H1 (cell line): ENCODE results near the gene AVP. TPM values are rescaled to one million over a fixed set of nuclear protein-coding genes. Genes with fewer than 3 reads are reported as not detected.
A peak's percentile ranks its signal among the peaks of the same experiment; 100 is the strongest.

ENCODE experiments used
- CEBPB ChIP-seq: IDR thresholded peaks from 2 replicates; pipeline ENCODE4 v1.6.1; 2012; ENCODE audit warnings: low read depth, low read length
- CHD2 ChIP-seq: IDR thresholded peaks from 2 replicates; pipeline ENCODE4 v1.6.1; 2012; ENCODE audit warnings: low read length, improper control_type of control experiment
- CTBP2 ChIP-seq: IDR thresholded peaks from 2 replicates; pipeline ENCODE4 v1.7.0; 2011; ENCODE audit warnings: borderline replicate concordance, mild to moderate bottlenecking, moderate library complexity, mixed read lengths, low read length; ENCODE audit not compliant: insufficient read depth, insufficient read length
- GABPA ChIP-seq: IDR thresholded peaks from 2 replicates; pipeline ENCODE4 v1.6.1; 2011; ENCODE audit warnings: mild to moderate bottlenecking, low read length, moderate library complexity, borderline replicate concordance; ENCODE audit not compliant: insufficient read depth
- GTF2F1 ChIP-seq: IDR thresholded peaks from 2 replicates; pipeline ENCODE4 v1.6.1; 2012; ENCODE audit warnings: low read depth, low read length, improper control_type of control experiment, borderline replicate concordance
- HDAC2 ChIP-seq, 2 experiments: fragments of 300-600 bp in 1 of 2; sonication (generic) in 1 of 2; IDR thresholded peaks; 2 replicates each; pipeline ENCODE4 v1.6.1; 2011 to 2012; ENCODE audit warnings: low read depth in 2 of 2, low read length in 2 of 2, mild to moderate bottlenecking in 2 of 2, moderate library complexity in 2 of 2, borderline replicate concordance in 1 of 2, inconsistent platforms in 1 of 2
- MAFK ChIP-seq: IDR thresholded peaks from 2 replicates; pipeline ENCODE4 v1.6.1; 2012; ENCODE audit warnings: low read depth, mild to moderate bottlenecking, improper control_type of control experiment, low read length
- NANOG ChIP-seq: IDR thresholded peaks from 2 replicates; pipeline ENCODE4 v1.6.1; 2011; ENCODE audit warnings: low read length, low read depth, mild to moderate bottlenecking, inconsistent platforms; ENCODE audit not compliant: insufficient read depth, poor library complexity, severe bottlenecking
- PHF8 ChIP-seq: fragments of 200-600 bp; sonication (generic); conservative IDR thresholded peaks from 2 replicates; pipeline ENCODE4 v1.7.1; 2012; ENCODE audit warnings: low read depth, mild to moderate bottlenecking, inconsistent platforms, low read length, moderate library complexity
- RAD21 ChIP-seq, 2 experiments: IDR thresholded peaks in 1 of 2; conservative IDR thresholded peaks in 1 of 2; 2 replicates each; pipeline ENCODE4 v1.6.1; 2011; ENCODE audit warnings: low read depth in 2 of 2, low read length in 2 of 2, improper control_type of control experiment in 1 of 2, inconsistent platforms in 1 of 2, mild to moderate bottlenecking in 1 of 2, moderate library complexity in 1 of 2
- RXRA ChIP-seq: IDR thresholded peaks from 2 replicates; pipeline ENCODE4 v1.6.1; 2011; ENCODE audit warnings: low read depth, mild to moderate bottlenecking, low read length, moderate library complexity; ENCODE audit not compliant: insufficient read depth
- SAP30 ChIP-seq: fragments of 300-600 bp; sonication (generic); IDR thresholded peaks from 2 replicates; pipeline ENCODE4 v1.7.1; 2012; ENCODE audit warnings: low read length, moderate library complexity, mild to moderate bottlenecking, inconsistent platforms; ENCODE audit not compliant: insufficient read depth, insufficient replicate concordance
- TAF7 ChIP-seq: optimal IDR thresholded peaks from 2 replicates; pipeline ENCODE3; 2011; ENCODE audit warnings: low read depth, mild to moderate bottlenecking, inconsistent platforms, low read length, moderate library complexity, borderline replicate concordance
- TCF12 ChIP-seq: IDR thresholded peaks from 2 replicates; pipeline ENCODE4 v1.6.1; 2011; ENCODE audit warnings: low read depth, mild to moderate bottlenecking, low read length
- polyA plus RNA-seq, 7 experiments: library from polyadenylated mRNA; depleted of rRNA in 3 of 7; stranded (reverse) in 5 of 7; unstranded in 2 of 7; fragments of >200 nt in 5 of 7; fragments of 200-250 nt in 2 of 7; gene quantifications; 1 replicate in 5 of 7; 2 replicates in 1 of 7; 4 replicates in 1 of 7; pipeline versions ENCODE4 v1.2.1 to v1.2.3, GENCODE V29; 2011 to 2013; ENCODE audit warnings: missing spikeins in 2 of 7, mixed read lengths in 2 of 7
- total RNA-seq: library from RNA; stranded (reverse); fragmentation: NEBNext Ultra II Directional; extraction: Animal tissue kit (Norgen Biotek cat#: 25700); gene quantifications from 2 replicates; pipeline ENCODE4 v1.2.1, GENCODE V29; 2021
- TF ChIP-seq, protein P1 (sequence below), 3 experiments: IDR thresholded peaks; 1 replicate in 2 of 3; 2 replicates in 1 of 3; pipeline versions ENCODE4 v1.5.1 to v1.6.1; 2011; ENCODE audit warnings: low read length in 3 of 3, mild to moderate bottlenecking in 3 of 3, inconsistent platforms in 2 of 3, low read depth in 1 of 3, moderate library complexity in 1 of 3; ENCODE audit not compliant: insufficient read depth in 1 of 3; ENCODE audit errors: control extremely low read depth in 1 of 3

AVP gene
- total and polyA plus RNA-seq, 2 of the 8 experiments (the other 6 are each of a cell fraction or from before 2014, with no cell fraction given), result 0.18 TPM; not detected in 1

DNA sequence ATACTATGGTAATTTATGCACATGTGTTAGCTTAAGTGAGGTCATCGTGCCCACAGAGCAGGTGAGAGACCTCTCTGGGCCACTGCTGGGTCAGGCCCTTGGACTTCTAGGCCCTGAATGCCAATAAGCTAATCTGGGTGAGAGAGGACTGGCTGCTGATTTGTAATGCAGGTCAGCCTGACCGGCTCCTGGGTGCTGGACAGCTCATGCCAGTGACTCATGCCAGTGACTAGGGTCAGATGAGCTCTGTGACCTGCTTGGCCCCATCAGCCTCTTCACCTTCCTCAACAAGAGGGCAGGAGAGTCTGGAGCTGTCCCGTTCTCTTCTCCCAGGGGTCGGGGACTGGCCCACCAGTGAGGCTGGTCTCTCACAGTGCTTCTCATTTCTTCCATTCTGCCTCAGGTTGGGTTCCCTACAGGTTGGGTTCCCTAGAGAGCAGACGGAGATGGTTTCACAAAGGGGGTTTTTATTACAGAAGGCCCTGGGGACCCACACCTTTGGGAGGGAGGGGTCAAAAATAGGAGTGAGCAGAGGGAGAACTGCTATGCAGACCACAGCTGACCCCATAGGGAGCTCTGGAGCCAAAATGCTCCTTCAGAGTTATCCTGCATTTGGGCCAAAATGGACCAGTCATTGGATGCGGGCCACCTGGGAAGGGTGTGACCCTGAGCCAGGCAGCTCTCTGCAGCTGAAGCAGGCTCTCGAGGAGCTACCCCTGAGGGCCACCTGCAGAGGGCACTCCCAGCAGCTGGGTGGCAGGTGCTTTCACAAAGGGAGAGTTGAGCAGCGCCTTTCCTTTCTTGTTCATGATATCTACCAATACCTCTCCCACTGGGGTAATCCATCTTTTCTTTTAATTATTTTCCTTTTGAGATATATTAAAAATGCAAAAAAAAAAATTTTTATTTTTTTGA, 15.3 kb downstream of the AVP start (continued):
- TF ChIP-seq GTF2F1 (no peak), HDAC2 (IDR thresholded peaks at IDR 0.05; ENCODE audit: borderline replicate concordance in 1 of 2, low read depth in 2 of 2, low read length in 2 of 2) (no peak), NANOG (no peak), CTBP2 (no peak), TAF7 (no peak), RXRA (no peak), MAFK (no peak), PHF8 (no peak), SAP30 (no peak), CEBPB (no peak), TCF12 (0 out of 2 replicates have a peak, but pooled peaks have one; percentile 34), CHD2 (no peak), RAD21 (IDR thresholded peaks at IDR 0.05 in 1 of 2, conservative IDR thresholded peaks at IDR 0.05 in 1 of 2; ENCODE audit: low read depth in 2 of 2, low read length in 2 of 2) (peak in 1 of 2 experiments; percentile 25; a peak in 2 of 4 replicates), GABPA (no peak)
- TF ChIP-seq, protein P1, sequence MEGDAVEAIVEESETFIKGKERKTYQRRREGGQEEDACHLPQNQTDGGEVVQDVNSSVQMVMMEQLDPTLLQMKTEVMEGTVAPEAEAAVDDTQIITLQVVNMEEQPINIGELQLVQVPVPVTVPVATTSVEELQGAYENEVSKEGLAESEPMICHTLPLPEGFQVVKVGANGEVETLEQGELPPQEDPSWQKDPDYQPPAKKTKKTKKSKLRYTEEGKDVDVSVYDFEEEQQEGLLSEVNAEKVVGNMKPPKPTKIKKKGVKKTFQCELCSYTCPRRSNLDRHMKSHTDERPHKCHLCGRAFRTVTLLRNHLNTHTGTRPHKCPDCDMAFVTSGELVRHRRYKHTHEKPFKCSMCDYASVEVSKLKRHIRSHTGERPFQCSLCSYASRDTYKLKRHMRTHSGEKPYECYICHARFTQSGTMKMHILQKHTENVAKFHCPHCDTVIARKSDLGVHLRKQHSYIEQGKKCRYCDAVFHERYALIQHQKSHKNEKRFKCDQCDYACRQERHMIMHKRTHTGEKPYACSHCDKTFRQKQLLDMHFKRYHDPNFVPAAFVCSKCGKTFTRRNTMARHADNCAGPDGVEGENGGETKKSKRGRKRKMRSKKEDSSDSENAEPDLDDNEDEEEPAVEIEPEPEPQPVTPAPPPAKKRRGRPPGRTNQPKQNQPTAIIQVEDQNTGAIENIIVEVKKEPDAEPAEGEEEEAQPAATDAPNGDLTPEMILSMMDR (IDR thresholded peaks at IDR 0.05; ENCODE audit: control extremely low read depth in 1 of 3, insufficient read depth in 1 of 3, low read depth in 1 of 3, low read length in 3 of 3), result peak; percentile 42 to 48 (median 46)
